ENCODE data around the gene HOXB3.

The HOXB3 gene

DNA sequence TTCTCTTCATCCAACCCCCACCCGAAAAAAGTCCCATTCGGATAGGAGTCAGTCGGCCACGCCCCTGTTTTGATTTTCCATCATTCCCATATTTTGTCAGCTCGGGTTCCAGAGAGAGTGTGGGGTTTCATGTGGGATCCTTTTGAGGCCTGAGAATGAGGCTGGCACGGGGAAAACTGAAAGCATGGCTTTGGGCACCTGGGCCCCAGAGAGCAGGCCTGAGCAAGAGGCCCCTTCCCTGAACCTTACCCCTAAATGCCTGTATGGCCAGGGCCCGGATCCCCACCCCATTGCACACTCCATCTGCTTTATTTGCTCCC is 7.3 kb downstream of the HOXB3 start:
- DNase-seq = peak; percentile 51

DNA sequence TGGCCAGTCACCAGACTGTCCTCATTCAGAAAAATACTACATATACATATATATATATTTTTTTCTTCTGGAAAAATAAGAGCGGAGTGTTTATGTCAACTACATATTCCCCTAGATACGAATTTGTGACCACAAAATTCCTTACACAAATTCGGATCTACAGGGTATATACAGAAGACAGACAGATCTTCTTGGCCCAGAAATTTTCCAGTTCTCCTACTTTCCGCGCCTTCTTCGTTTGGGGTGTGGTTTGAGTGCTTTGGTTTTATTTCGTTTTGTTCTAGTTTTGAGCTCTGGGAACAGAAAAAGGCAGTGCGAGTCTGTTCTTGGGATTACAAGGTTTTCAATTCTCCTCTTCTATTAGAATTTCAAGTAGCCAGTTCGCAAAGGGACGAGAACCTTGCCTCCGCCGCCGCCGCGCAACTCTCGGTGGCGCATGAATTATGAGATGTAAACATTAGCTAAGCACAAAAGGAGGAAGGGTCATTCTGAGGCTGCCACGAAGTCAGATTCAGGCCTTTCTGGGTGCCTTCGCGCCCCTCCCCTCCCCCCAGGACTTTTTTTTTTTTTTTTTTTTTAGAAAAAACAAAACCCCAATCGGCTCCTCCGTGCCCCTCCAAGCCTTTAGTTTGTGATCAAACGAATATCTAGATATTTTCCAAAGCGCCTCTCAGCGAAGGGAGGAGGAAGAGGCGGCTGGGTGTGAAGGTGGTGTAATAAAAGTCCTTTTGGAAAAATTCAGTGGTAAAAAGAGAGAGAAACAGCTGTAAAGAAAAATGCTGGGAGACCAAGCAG is 10.1 kb downstream of the HOXB3 start:
- peak; percentile 69 for DNase-seq

DNA sequence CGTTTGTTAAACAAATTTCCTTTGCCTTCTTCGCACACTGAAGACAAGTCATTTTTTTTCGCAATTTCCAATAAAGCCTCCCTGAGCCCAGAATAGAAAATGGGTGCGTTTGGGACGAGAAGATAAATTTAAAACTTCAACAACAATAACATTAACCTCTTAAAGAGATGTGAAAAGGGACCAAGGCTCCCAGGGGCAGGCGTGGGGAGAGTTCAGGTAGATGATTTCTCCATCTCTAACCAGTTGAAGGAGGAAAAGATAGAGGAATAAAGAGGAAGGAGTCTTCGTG is 10.6 kb downstream of the HOXB3 start:
- no peak for DNase-seq

DNA sequence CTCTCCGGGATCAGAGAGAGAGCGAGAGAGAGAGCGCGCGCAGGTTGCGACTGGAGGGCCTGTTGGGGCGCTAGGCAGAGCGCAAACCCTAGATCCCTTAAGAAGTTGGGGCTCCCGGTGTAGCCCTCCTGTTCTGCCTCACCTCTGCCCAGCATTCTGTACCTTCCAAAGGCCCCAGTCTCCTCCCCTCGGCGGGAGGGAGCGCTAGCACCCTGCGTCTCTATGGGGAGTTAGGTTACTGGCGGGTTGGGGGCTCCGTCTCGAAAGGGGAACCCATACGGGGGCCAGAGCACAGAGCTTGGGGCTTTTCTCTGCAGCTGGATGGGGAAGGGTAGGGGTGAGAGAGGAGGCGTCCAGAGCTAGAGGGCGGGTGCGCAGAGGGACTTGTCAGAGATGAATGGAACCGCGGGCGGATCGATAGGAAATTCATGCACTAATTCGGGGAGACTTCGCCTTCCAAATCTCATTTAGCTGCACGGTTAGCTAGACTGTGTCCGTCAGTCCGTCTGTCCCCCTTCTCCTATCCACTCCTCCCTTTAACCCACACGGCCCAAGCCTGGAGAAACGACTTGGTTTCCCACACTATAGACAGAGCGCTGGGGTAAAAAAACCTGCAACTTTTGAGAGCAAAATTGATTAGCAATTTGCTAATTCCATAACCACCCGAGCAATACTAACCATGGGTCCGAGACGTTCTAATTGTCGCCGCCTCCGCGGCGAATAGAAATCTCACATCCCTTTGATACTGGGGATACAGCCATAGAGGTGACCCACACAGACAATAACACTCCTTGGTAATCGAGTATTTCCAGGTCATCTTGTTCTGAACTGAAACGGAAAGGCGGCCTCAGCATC is 11.2 kb downstream of the HOXB3 start:
- peak; percentile 82 for DNase-seq

DNA sequence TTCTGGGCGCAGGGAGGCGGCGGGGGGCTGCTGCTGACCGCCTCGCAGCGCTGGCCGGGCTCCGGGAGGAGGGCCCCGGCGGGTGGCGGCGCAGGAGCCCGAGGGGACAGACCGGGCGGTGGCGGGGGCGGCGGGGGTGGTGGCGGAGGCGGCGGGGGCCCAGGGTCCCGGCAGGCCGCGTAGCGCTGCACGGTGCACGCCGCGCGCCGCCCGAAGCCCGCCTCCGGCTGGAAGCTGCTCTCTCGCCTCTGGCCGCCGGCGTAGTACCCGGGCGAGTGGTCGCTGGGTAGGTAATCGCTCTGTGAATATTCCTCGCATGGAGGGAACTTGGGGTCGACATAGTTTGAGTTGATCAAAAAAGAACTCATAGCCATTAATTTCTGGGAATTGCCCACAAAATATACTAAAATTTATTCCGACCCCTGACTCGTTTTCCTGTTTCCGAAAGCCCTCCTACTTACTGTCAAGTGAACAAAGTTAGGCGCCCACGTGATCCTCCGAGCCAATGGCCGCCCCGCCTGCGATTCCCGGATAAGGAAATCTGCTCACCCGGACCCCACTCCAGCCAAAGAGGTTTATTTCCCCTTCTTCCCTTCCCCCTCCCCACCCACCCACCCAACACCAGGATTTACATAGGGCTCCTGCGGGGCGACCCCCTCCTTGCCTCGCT is 12.0 kb downstream of the HOXB3 start, which contains the start of gene HOXB4:
Gene HOXB4 (minus strand): TSS at position 405 of the 670 bp plus-strand sequence. CDS start 31 bp downstream, at position 374.
- peak; percentile 92 for DNase-seq

DNA sequence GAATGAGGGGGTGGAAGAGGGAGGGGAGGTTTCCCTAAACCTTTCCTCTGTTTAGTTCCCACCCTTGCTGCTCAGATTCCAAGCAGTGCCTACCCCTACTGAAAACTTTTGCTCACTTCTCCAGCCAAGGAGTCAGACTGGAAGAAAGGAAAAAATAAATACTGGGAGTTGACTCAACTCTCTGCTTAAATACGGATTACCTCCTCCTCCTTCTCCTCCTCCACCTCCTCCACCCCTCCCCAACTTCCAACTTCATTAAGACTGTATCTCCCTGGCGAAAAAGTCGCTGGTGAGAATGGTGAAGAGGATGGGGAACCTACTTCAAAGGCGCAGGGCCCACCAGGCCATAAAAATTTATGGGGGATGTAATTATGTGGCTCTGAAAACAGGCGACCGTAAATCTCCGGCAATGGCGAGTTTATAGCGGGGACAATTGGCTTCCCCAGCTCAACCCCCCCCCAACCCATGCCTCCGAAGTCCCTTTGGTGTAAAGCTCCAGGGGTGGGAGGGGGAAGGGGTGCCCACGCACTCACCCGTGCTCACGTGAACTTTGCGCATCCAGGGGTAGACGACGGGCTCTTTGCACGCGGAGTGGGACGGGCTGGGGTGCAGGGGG is 12.6 kb downstream of the HOXB3 start:
- no peak for DNase-seq

DNA sequence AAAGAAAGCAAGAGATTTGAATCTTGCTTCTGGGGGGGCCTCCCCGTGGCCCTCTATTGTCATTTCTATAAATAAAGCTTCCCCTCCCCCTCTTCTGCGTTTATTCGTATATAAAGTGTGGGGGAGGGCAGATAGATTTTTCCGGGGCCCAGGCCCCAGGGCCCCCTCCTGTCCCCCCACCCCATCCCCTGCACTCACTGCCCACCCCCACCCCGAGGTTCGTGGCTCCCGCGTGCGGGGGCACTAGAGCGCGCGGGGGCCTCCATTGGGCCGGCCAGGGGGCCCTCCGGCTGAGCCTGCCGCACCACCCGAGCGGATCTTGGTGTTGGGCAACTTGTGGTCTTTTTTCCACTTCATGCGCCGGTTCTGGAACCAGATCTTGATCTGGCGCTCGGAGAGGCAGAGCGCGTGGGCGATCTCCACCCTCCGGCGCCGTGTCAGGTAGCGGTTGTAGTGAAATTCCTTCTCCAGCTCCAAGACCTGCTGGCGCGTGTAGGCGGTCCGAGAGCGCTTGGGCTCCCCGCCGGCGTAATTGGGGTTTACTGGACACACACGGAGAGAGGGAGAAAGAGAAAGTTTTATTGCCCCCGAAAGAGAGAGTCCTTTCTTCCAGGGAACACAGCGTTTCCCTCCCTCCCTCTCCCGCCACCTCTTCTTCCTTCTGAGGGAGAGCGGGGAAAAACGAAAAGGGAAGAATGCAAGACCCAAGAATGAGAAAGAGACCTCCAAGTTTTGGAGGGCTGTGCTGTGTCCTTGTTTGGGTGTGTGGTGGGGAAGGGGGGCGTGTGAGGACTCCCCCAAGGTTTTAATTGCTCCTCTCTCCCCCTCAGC is 13.3 kb downstream of the HOXB3 start:
- peak; percentile 45 for DNase-seq

DNA sequence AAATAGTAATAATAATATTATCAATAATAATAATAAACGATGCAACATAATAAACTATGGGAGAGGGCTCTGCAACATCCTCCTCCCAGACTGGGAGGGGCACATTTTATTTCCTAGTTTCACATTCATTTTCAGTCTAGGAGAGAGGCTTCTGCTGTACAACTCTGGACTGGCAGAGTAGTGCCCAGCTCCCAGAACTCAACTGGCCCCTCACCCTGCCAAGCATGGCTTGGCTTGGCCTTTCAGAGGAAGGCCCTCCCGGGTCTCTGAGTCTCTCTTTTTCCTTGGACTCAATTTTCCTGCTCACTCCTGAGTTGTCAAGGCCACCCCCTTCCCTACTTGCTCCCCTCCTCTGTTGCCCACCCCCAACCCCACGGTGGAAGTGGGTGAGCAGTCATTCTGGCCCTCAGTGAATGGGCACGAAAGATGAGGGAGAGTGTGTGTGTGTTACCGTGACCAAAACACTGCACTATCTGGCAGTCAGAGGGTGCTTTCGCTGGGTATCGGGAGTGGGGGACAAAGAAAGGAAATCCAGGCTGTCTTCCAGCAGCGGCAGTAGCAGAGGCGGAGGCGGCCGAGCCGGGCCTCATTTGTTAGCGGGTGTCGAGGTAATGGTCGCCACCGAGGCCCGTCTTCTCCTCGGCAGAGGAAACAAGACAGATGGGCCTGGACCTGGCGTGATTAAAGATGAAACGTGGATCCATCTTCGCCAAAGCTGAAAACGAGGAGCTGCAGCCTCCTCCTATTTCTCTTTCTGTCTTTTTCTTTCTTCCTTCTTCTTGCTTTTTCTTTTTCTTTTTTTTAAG is 14.2 kb downstream of the HOXB3 start:
- DNase-seq = no peak

DNA sequence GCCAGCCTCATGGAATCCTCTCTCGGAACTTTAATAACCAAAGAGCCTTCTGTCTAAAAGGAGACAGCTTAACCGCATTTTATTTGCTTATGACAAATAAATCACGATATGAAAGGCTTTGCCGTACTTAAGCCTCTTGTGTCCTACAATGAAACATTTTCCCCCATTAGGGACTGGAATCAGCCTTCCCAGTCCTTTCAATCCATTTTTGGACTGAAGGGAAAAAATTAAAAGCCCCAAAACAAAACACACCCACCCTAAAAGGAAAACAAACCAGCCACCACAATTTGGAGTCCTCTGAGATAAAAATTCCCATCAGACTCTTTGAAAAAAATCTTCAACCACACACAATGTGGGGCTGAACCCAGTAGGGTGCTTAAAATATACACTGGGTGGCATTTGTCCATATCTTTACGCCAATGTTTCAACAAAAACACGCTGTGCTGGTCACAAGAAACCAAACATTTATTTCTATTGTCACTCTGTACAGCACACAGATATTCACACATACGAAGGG is 14.9 kb downstream of the HOXB3 start:
- DNase-seq = peak; percentile 93

DNA sequence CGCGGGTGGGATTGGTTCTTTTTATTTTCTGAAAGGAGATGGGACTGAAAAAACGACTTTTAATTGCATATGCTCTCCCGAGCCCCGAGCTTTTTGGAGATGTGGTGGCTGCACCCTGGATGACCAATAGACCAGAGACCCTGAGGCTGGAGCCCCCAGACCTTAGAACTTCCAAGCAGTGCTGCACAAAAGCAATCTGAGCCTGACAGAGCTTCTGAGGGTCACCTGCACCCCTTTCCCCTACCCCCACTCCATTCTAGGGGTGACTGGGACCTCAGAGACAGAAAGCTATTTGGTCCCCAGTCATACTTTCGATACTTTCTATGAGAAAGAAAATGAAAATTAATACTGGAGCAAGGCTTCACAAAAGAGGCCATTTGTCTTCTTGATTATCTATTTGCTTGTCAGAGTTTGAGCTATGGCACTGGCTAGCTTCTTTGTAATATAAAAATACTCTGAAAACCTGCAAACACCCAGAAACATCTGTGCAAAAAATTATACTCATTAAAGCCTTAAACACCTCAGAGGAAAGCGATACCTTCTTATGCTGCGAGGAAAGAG is 15.5 kb downstream of the HOXB3 start:
- DNase-seq = no peak

DNA sequence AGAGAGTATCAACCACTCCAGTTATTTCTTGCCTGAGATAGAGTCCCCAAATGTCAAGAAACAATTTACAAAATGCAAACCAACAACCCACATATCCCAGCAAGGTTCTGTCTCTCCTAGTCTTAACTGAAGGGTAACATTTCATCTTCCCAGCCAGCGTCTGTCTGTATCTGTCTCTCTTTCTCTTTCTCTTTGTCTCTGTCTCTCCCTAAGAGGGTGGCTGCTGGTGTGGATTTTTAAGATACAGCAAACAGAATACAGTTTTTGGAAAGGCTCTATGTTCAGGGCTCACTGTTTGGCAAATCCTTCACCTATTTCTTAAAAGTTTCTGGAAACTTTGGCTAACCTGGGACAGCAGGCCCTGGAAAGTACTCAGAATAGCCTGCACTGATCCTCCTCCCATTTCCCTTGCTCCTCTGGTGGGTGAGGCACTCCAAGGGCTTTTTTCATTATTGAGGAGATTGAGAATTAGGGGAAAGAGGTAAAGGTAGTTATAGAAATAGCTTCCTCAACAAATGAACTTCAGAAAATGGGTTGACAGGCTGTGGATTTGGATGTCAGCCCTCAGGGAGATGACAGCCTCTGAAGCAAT is 18.1 kb downstream of the HOXB3 start:
- no peak for DNase-seq

DNA sequence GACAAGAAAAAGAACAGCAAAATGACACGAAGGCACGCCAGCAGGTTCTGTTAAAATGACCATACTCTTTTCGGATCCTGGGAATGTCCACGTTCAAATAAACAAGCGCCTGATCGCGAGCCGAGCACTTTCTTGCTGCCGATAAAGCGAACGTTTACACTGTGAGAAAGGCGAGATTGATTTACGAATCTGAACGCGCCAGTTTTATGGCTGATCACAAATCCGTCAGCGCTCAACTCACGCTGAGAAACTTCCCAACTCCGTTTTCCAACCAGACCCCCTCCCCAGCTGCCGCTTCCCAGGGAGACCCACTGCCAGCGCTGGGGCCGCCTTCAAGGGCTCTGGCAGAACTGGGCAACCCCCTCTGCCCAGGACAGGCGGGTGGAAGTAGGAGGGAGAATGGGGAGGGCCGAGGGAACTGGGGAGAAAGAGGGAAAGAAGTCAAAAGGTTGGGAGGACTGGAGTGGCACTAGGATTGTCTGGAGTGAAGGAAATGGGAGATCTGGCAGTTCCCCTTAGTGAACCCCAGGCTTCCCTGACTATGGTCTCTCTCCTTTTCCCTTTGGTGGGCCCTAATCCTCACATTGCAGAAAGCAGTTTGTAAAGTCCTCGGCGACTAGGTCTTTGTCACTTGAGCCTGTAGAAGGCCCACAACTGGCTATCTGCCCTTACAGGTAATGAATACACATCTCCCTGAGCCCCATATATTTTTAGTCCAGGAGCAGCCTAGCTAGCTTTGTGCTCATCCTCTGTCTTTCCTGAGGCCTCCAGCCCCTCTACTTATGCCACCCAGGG is 18.8 kb downstream of the HOXB3 start:
- no peak for DNase-seq

DNA sequence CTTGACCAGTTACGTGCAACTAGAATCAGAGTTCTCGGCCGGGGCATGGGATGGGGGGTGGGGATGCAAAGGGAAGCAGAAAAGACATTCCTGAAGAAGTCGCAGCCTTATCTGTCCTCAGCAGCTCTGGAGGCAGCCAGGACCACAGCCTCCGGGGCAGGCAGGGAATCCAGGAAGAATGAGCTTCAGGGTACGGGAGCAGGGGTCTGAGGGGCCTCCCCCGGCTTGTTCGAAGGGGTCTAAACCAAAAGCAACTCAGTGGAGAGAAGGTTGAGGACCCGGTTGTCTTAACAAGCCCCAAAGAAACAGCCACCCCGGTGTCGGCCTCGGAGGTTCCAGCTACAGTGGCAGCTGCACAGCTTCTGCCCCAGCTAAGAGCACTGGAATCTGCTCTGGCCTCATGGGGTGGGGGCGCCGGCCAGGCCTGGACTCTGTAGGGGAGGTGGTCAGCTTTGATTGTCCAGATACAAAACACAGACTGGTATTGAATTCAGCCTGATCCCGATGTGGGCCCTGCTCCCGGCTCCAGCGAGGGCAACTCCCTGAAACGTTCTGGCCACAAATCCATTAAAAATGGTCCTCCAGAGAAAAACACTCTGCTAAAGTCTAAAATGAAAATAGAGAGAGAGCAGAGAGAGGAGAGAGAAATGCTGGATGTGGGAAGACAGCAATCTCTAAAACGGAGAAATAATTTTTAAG is 19.6 kb downstream of the HOXB3 start:
- DNase-seq = no peak

DNA sequence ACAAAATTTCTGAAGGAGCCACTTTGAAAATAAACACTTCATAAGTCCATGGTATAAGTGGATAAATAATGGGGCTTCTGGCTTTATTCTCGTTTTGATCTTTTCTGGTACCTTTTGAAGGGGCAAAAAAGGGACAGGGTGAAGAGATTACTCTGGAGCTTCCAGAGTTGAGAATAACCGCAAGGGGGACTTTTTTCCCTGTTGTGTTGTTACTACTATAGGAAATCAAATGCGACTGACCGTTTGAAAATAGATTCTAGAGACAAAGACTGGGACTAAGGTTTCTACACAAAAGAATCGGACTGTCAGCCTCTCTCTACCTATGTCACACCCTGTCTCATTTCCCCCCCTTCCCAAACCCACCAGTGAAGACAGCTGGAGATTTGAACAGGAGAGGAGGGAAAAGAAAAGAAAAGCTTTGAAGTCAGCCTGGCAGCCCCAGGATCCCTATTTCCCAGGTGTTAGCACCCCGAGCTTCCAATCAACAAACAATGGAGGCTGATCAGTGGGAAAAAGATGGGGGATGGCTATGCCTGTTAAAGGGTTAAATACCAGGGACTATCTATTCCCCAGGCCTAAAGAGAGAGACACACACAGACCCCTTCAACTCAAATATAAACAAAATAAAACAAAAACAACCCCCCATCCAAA is 20.2 kb downstream of the HOXB3 start:
- DNase-seq = no peak

DNA sequence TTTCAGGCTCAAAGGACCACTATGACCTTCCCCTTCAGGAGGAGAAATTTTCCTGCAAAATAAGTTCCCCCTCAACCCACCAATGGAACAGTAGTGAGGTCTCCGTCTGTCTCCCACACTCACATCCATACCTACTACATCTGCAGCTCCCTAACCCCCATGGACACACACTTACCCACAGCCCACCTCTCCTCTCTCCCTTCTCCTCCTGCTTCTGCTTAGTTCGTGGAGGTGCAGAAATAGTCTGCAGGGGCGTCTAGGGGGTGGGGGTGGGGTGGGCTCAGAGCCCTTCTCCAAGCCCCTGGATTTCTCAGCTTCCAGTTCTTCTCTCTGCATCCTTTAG is 20.8 kb downstream of the HOXB3 start:
- no peak for DNase-seq

DNA sequence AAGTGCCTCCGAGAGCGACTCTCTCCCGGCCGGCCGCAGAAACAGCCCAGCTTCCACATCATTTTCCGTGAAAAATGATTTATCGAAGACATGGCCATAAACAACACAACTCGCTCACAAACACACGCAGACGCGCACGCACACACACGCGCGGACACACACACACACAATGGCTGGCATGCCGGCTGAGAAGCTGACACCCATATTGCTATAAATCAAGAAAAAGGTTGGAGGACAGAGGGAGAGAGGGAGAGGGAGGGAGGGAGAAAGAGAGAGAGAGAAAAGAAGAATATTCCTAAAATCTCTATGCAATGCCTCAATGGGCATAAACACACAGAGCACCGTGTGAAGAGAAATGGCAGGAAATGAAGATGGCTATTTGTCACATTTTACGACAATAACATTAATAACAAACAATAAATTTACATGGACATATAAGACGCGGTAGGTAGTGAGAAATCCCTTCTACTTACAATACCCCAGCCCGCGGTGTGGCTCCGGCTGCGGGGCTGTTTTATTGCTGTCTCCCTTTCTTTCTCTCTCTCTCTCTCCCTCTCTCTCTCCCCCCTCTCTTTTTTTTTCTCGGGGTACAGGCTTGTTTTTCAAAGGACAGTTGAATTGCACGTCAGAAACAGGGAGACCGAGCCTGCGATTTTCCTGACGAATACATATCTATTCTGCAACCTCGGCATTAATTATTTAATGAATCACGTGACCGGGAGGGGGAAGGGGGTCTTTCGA is 21.4 kb downstream of the HOXB3 start:
- DNase-seq = no peak

DNA sequence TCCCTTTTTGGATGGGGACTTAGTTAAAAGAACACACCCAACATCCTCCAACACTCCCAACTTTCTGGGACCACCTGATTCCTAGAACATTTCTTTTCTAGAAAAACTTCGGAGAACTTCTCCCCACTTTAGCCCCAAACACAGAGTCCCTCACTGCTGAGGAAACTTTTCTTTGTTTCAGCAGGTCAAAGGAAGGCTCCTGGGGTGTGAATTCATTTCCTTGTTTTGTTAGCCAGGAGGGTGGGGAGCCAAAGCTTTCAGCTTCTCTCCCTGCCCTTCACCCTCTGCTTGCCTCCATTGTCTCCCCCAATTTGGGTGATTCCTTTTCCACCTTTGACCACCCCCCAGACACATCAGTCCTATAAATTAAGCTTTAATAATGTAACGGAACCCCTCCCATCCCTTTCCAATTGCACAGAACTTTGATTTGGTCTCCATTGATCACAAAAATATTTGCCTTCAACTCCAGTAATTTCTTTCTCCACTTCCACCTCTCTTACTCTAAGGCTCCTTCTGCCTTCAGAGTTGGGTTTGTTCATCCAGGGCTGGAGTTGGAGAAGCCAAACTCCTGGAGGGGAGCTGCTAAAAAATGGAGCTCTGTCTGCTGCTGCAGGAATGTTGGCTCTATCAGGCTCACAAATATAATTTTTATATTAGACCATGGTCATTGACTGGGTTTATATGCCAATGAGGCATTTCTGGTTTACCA is 22.2 kb downstream of the HOXB3 start:
- DNase-seq = no peak

Measured in NCI-H774 (cell line).